HCT116 (cell line): ENCODE measurements around the gene NR4A1. TPM values are rescaled to one million over a fixed set of nuclear protein-coding genes. Genes with fewer than 3 reads are reported as not detected.

Experiments used
- ATAC-seq: fragments of 200-7000 bp; cut with Tn5 transposase; 2 replicates; pipeline ENCODE4 v1.9.1; 2020; ENCODE audit warnings: mild to moderate bottlenecking, moderate library complexity
- BruUV-seq: library from RNA; stranded (reverse); fragments of 400-500 nt; replicated peaks from 2 replicates; lab custom pipeline; 2021; lab: Mats Ljungman, UMichigan
- CTCF ChIA-PET: fragments of 300-600 bp; sonication (Branson Sonifier 250); formaldehyde crosslinking; loops from one replicate; lab custom pipeline; 2021; ENCODE audit warnings: antibody characterized with exemption; lab: Charles Lee
- POLR2A ChIA-PET: fragments of 300-600, 350-600 bp; sonication (Branson Sonifier 250); formaldehyde crosslinking; loops from one replicate; lab custom pipeline; 2021; ENCODE audit warnings: antibody characterized with exemption; lab: Charles Lee
- RAD21 ChIA-PET, 2 experiments: fragments of 300-600 bp; sonication (Branson Sonifier 250); formaldehyde crosslinking; loops; one replicate each; lab custom pipeline; 2023; ENCODE audit warnings: low total read pairs in 2 of 2; ENCODE audit not compliant: uncharacterized antibody in 2 of 2, unreplicated experiment in 2 of 2, low non-redundant PET in 1 of 2; lab: Charles Lee
- DNase-seq: peaks from one replicate; pipeline ENCODE4 v3.0.0-alpha.2; 2010; ENCODE audit warnings: low read depth, low spot score
- H2AFZ ChIP-seq: fragments of 200-600 bp; shearing (Covaris generic), sonication (generic); 2 replicates; pipeline ENCODE4 v1.6.1; 2017; ENCODE audit warnings: low read depth, mixed run types, mixed read lengths, antibody characterized with exemption, low read length; ENCODE audit not compliant: poor library complexity, severe bottlenecking
- H3K27ac ChIP-seq: 2 replicates; pipeline ENCODE4 v1.5.1; 2012; ENCODE audit warnings: low read depth, low read length
- H3K27me3 ChIP-seq: fragments of 200-600 bp; sonication (generic); 2 replicates; pipeline ENCODE4 v1.6.1; 2016; ENCODE audit warnings: mixed run types, low read length, mixed read lengths; ENCODE audit not compliant: insufficient read depth
- H3K36me3 ChIP-seq, 2 experiments: fragments of 200-500 bp in 1 of 2; fragments of 200-600 bp in 1 of 2; sonication (Bioruptor generic) in 1 of 2; sonication (generic) in 1 of 2; 2 replicates each; pipeline versions ENCODE4 v1.5.1 to v1.6.1; 2014 to 2016; ENCODE audit warnings: low read length in 2 of 2, inconsistent platforms in 1 of 2, mixed read lengths in 1 of 2, mixed run types in 1 of 2; ENCODE audit not compliant: insufficient read depth in 2 of 2, control insufficient read depth in 1 of 2
- H3K4me1 ChIP-seq, 2 experiments: fragments of 200-600 bp in 1 of 2; sonication (generic) in 1 of 2; 2 replicates each; pipeline versions ENCODE4 v1.5.1 to v1.6.1; 2012 to 2017; ENCODE audit warnings: low read length in 2 of 2, inconsistent platforms in 1 of 2, mild to moderate bottlenecking in 1 of 2, mixed read lengths in 1 of 2, mixed run types in 1 of 2, moderate library complexity in 1 of 2; ENCODE audit not compliant: insufficient read depth in 2 of 2, control insufficient read depth in 1 of 2
- H3K4me2 ChIP-seq: fragments of 200-600 bp; sonication (generic); 2 replicates; pipeline ENCODE4 v1.6.1; 2017; ENCODE audit warnings: mixed run types, low read length, mixed read lengths
- H3K4me3 ChIP-seq, 2 experiments: fragments of 200-600 bp in 1 of 2; sonication (generic) in 1 of 2; replicated peaks in 1 of 2; 2 replicates each; pipeline ENCODE4 v1.5.1; 2011 to 2016; ENCODE audit warnings: low read length in 2 of 2, control low read depth in 1 of 2, low read depth in 1 of 2, mild to moderate bottlenecking in 1 of 2, mixed read lengths in 1 of 2, mixed run types in 1 of 2
- H3K79me2 ChIP-seq: fragments of 200-600 bp; sonication (generic); 2 replicates; pipeline ENCODE4 v1.6.1; 2017; ENCODE audit warnings: mild to moderate bottlenecking, mixed run types, low read length, moderate library complexity, mixed read lengths; ENCODE audit not compliant: insufficient read depth
- H3K9ac ChIP-seq: fragments of 200-600 bp; sonication (generic); 2 replicates; pipeline ENCODE4 v1.6.1; 2016; ENCODE audit warnings: low read length, mixed read lengths
- H3K9me2 ChIP-seq: fragments of 200-600 bp; sonication (generic), shearing (Covaris generic); 2 replicates; pipeline ENCODE4 v1.6.1; 2017; ENCODE audit warnings: mixed run types, mild to moderate bottlenecking, moderate library complexity; ENCODE audit not compliant: insufficient read depth
- H3K9me3 ChIP-seq, 2 experiments: fragments of 200-500 bp in 1 of 2; fragments of 200-600 bp in 1 of 2; sonication (Bioruptor generic) in 1 of 2; sonication (generic) in 1 of 2; 2 replicates each; pipeline ENCODE4 v1.6.1; 2014 to 2017; ENCODE audit warnings: low read length in 2 of 2, mixed read lengths in 2 of 2, inconsistent platforms in 1 of 2, low read depth in 1 of 2, mild to moderate bottlenecking in 1 of 2, mixed run types in 1 of 2, moderate library complexity in 1 of 2; ENCODE audit not compliant: control insufficient read depth in 1 of 2, insufficient read depth in 1 of 2
- H4K20me1 ChIP-seq: fragments of 200-600 bp; sonication (generic), shearing (Covaris generic); 2 replicates; pipeline ENCODE4 v1.6.1; 2017; ENCODE audit warnings: mixed run types, mild to moderate bottlenecking, moderate library complexity; ENCODE audit not compliant: insufficient read depth
- CEBPB ChIP-seq: IDR thresholded peaks from 2 replicates; pipeline ENCODE4 v1.6.1; 2012; ENCODE audit warnings: low read depth
- ELF1 ChIP-seq: IDR thresholded peaks from 2 replicates; pipeline ENCODE4 v1.6.1; 2012; ENCODE audit warnings: low read depth, borderline replicate concordance
- ZBTB33 ChIP-seq: IDR thresholded peaks from 2 replicates; pipeline ENCODE4 v1.6.1; 2011; ENCODE audit warnings: mild to moderate bottlenecking, low read length, moderate library complexity; ENCODE audit not compliant: insufficient replicate concordance; ENCODE audit errors: extremely low read depth
- ZFX ChIP-seq: fragments of 450-650 bp; IDR thresholded peaks from 2 replicates; pipeline ENCODE4 v1.6.1; 2017
- intact Hi-C: fragments of 100-400 bp; cut with micrococcal nuclease; formaldehyde crosslinking; loops from 2 replicates; pipeline ENCODE4 v1.10.0; 2022
- total RNA-seq: library from RNA; stranded (reverse); gene quantifications from one replicate; pipeline ENCODE4 v1.2.1, GENCODE V29; 2021; ENCODE audit not compliant: unreplicated experiment

The NR4A1 gene
- total RNA-seq, 1 experiment from 2014 or later, result 35.3 TPM

- ATAC-seq, result no peak
- TF ChIP-seq ZBTB33, result no peak
- TF ChIP-seq ELF1, result no peak
- no peak for TF ChIP-seq CEBPB
- no peak for TF ChIP-seq ZFX
- Histone ChIP-seq H3K9ac (no peak overlapping the region), H3K27ac (no peak overlapping the region), H3K79me2 (peaks cover 15% of the 10 kb centered on the region; the same call in 1 of the 2 replicates), H4K20me1 (no peaks in the 10 kb centered on the region), H3K4me2 (no peak overlapping the region), H3K4me3 (no peak overlapping the region), H3K27me3 (no peaks in the 10 kb centered on the region), H3K36me3 (peaks cover 3 to 8% of the 10 kb centered on the region in 2 experiments; a peak in 2 of 4 replicates), H3K4me1 (peaks cover 0 to 2% of the 10 kb centered on the region in 2 experiments; a peak in 1 of 4 replicates), H3K9me3 (no peaks in the 10 kb centered on the region), H2AFZ (no peak overlapping the region), H3K9me2 (no peaks in the 10 kb centered on the region)
- intact Hi-C loops, result no loop called here
- ChIA-PET POLR2A (no interaction called here), CTCF (no interaction called here), RAD21 (no interaction called here)
- no TSS peak for BruUV-seq
- DNase-seq, result no peak
These were observed 6.7 kb downstream of the NR4A1 start for GRCh38 chr12:52057638-52058576.
